Tibial nerve (tissue), 4 donors: ENCODE measurements around the gene CCDC149. TPM values are rescaled to one million over a fixed set of nuclear protein-coding genes. Genes with fewer than 3 reads are reported as not detected.

Experiments
- DNase-seq, 2 donors: peaks; one replicate each; pipeline ENCODE4 v3.0.0-alpha.2; 2019; ENCODE audit warnings: low spot score in 2 of 2
- H3K27ac ChIP-seq, 4 donors: fragments of 200-600 bp; sonication (generic) in 3 of 4; one replicate each; pipeline ENCODE4 v1.5.1; 2017 to 2019; ENCODE audit warnings: mild to moderate bottlenecking in 1 of 4
- H3K27me3 ChIP-seq, 2 donors: fragments of 200-600 bp; sonication (generic) in 1 of 2; one replicate each; pipeline versions ENCODE4 v1.5.1 to v1.6.0; 2017 to 2019
- H3K36me3 ChIP-seq, 3 donors: fragments of 200-600 bp; sonication (generic); one replicate each; pipeline ENCODE4 v1.5.1; 2018 to 2019
- H3K4me1 ChIP-seq, 4 donors: fragments of 200-600 bp; sonication (generic) in 3 of 4; one replicate each; pipeline ENCODE4 v1.5.1; 2017 to 2019
- H3K4me3 ChIP-seq, 4 donors: fragments of 200-600 bp; sonication (generic) in 3 of 4; one replicate each; pipeline ENCODE4 v1.5.1; 2017 to 2019; ENCODE audit warnings: mild to moderate bottlenecking in 1 of 4, moderate library complexity in 1 of 4
- H3K9me3 ChIP-seq, 4 donors: fragments of 200-600 bp; sonication (generic) in 3 of 4; one replicate each; pipeline ENCODE4 v1.5.1; 2017 to 2019
- EP300 ChIP-seq, 2 donors: sonication (generic); formaldehyde crosslinking; IDR thresholded peaks; one replicate each; pipeline ENCODE4 v1.6.1; 2017; ENCODE audit warnings: antibody characterized with exemption in 2 of 2, mild to moderate bottlenecking in 1 of 2
- POLR2A ChIP-seq, 2 donors: fragments of 450-650 bp; IDR thresholded peaks; one replicate each; pipeline ENCODE4 v1.6.1; 2017; ENCODE audit warnings: antibody characterized with exemption in 2 of 2, mild to moderate bottlenecking in 2 of 2, moderate library complexity in 2 of 2
- WGBS, 2 donors: methylation state at CpG; one replicate each; pipeline ENCODE4 v1.1.5; 2018; 5-methylcytosine and 5-hydroxymethylcytosine counted together
- total RNA-seq, 4 donors: library from RNA; depleted of rRNA; stranded (reverse); fragments of >200 nt; gene quantifications; one replicate each; pipeline ENCODE4 v1.1.0, GENCODE V29; 2016
- TF ChIP-seq, protein P1 (sequence below), 5 experiments: fragments of 200-600 bp in 3 of 5; fragments of 450-650 bp in 2 of 5; sonication (generic) in 3 of 5; IDR thresholded peaks; one replicate each; pipeline ENCODE4 v1.5.1; 2016 to 2019; ENCODE audit warnings: antibody characterized with exemption in 5 of 5, mild to moderate bottlenecking in 3 of 5, moderate library complexity in 2 of 5

Gene CCDC149
- total RNA-seq, 4 donors from 2014 or later = 12.2 to 31.2 (median 15.3) TPM

DNA sequence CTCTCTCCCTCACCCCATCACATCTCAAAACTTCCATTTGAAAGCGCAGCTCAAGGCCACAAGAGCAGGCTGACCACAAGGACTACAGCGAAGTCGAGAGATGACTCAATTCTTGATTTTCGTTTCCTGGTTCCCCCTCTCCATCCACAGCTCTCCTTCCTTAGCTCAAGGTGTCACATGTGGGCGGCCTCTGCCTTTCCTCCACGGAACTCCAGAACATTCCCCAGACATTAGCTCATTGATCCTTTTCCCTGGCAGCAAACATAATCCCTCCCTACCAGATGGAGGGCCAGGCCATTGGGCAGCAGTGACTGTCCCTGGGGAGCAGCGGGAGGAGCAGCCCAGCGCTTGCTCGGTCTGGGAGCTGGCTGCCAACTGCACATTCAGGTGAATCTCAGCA is 56.3 kb downstream of the CCDC149 start:
- no peaks in the 10 kb centered on the region for H3K27me3 ChIP-seq
- no peaks in the 10 kb centered on the region for H3K9me3 ChIP-seq
- TF ChIP-seq POLR2A (IDR thresholded peaks at IDR 0.05) = no peak
- TF ChIP-seq, protein P1, sequence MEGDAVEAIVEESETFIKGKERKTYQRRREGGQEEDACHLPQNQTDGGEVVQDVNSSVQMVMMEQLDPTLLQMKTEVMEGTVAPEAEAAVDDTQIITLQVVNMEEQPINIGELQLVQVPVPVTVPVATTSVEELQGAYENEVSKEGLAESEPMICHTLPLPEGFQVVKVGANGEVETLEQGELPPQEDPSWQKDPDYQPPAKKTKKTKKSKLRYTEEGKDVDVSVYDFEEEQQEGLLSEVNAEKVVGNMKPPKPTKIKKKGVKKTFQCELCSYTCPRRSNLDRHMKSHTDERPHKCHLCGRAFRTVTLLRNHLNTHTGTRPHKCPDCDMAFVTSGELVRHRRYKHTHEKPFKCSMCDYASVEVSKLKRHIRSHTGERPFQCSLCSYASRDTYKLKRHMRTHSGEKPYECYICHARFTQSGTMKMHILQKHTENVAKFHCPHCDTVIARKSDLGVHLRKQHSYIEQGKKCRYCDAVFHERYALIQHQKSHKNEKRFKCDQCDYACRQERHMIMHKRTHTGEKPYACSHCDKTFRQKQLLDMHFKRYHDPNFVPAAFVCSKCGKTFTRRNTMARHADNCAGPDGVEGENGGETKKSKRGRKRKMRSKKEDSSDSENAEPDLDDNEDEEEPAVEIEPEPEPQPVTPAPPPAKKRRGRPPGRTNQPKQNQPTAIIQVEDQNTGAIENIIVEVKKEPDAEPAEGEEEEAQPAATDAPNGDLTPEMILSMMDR (IDR thresholded peaks at IDR 0.05) = no peak
- no peak for TF ChIP-seq EP300 (IDR thresholded peaks at IDR 0.05)
- WGBS, 2 donors = 78 to 79% methylated on average over 9 of the region's 9 CpGs
- DNase-seq = no peak
- no peak overlapping the region for H3K4me3 ChIP-seq
- peaks cover 0 to 63% (median 6%) of the 10 kb centered on the region in 4 donors for H3K4me1 ChIP-seq
- H3K27ac ChIP-seq = peak overlapping the region in 2 of 4 donors; percentile 55 to 83
- H3K36me3 ChIP-seq = peaks cover 0 to 3% (median 0%) of the 10 kb centered on the region in 3 donors

DNA sequence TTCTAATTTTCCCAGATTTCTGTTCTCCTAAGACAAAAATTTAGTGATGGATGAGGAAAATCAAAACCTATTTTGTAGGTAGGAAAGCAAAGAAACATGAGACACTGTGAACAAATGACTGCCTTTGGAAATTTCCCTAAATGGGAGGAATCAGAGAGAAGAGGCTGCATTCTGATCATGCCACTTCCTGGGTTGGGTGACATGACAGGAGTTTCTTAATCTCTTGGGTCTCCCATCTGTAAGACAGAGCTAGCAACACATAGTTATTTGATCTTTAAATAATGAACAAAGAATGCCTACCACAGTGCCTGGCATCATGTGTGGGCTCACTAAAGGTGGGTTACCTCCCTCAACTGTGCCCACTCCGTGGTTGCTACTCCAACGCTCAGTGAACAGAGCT is 57.1 kb downstream of the CCDC149 start:
- TF ChIP-seq EP300 (IDR thresholded peaks at IDR 0.05) (no peak), POLR2A (IDR thresholded peaks at IDR 0.05) (no peak)
- TF ChIP-seq, protein P1 (IDR thresholded peaks at IDR 0.05) = no peak
- peaks cover 0 to 71% (median 13%) of the 10 kb centered on the region in 4 donors for H3K4me1 ChIP-seq
- no peaks in the 10 kb centered on the region for H3K36me3 ChIP-seq
- no peaks in the 10 kb centered on the region for H3K9me3 ChIP-seq
- WGBS, 2 donors = 88 to 97% methylated on average over 2 of the region's 2 CpGs
- H3K4me3 ChIP-seq = no peak overlapping the region
- no peak for DNase-seq
- peak overlapping the region in 1 of 4 donors; percentile 83 for H3K27ac ChIP-seq
- no peaks in the 10 kb centered on the region for H3K27me3 ChIP-seq

DNA sequence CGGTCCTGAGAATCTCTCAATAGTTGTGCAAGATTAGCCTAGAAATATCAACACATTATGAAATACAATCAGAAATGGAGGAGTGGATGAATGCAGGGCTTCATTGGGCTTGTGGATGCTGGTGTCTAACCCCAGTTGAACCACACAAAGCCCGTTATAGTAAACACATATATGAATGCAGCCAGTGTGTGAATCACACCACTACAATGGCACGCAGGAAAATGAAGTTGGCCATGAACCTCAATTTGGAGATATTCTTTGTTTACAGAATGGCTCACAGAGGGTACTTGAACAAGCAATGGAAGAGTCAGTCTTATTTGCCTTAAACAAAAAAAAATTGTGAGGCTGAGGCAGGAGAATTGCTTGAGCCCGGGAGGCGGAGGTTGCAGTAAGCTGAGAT is 59.7 kb downstream of the CCDC149 start:
- DNase-seq = no peak
- Histone ChIP-seq H3K4me1 (peaks cover 0 to 79% (median 16%) of the 10 kb centered on the region in 4 donors), H3K36me3 (no peaks in the 10 kb centered on the region), H3K27ac (peak overlapping the region in 3 of 4 donors; percentile 12 to 83 (median 40)), H3K4me3 (no peak overlapping the region), H3K27me3 (no peaks in the 10 kb centered on the region), H3K9me3 (no peaks in the 10 kb centered on the region)
- WGBS, 2 donors = 54 to 64% methylated on average over 5 of the region's 5 CpGs
- TF ChIP-seq, protein P1 (IDR thresholded peaks at IDR 0.05) = no peak
- TF ChIP-seq EP300 (IDR thresholded peaks at IDR 0.05) = peak in 1 of 2 donors; percentile 77

DNA sequence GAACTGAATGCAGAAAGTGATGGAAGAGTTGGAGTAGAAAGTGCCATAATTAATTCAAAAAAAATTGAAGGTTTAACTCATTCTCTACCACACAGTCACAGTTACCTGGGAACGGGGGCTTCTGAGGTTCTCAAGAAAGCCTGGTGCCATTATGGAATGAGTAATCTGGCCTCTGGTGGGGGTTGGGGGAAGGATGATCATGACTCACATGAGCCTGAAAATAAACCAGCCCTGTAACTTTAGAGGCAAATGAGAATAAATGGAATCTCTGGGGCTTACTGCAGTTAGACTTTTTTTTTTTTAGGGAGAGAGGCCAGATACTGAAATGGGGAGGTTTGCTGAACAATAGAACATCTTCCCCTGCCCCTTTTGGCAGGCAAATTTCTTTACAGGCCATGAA is 62.2 kb downstream of the CCDC149 start:
- WGBS, 2 donors = 68 to 75% methylated on average over 1 of the region's 1 CpG
- Histone ChIP-seq H3K36me3 (peaks cover 0 to 11% (median 0%) of the 10 kb centered on the region in 3 donors), H3K4me3 (no peak overlapping the region), H3K27me3 (no peaks in the 10 kb centered on the region), H3K9me3 (no peaks in the 10 kb centered on the region), H3K27ac (peak overlapping the region in 3 of 4 donors; percentile 21 to 78 (median 73)), H3K4me1 (peaks cover 0 to 59% (median 12%) of the 10 kb centered on the region in 4 donors)
- TF ChIP-seq EP300 (IDR thresholded peaks at IDR 0.05) (no peak), POLR2A (IDR thresholded peaks at IDR 0.05) (no peak)
- TF ChIP-seq, protein P1 (IDR thresholded peaks at IDR 0.05) = no peak
- peak in 1 of 2 donors; percentile 44 for DNase-seq

DNA sequence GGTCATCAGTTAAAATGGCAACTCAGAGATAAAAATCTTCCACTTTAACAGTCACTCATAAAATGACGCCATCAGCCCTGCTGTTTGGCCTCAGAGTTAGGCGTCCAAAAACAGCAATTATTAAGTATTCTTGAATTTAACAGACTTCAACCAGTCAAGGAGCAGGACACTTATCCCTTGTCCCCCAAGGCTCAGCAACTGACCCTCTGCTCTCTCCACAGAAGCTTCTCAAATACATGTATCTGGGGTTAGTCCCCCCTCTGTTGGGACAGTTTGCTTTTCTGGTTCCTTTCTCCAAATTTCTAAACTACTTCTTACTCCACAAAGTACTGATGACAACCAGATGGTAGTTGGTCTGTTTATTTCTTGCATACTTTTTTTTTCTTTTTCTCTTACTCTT is 63.1 kb downstream of the CCDC149 start:
- peaks cover 0 to 55% (median 12%) of the 10 kb centered on the region in 4 donors for H3K4me1 ChIP-seq
- H3K9me3 ChIP-seq = no peaks in the 10 kb centered on the region
- TF ChIP-seq EP300 (IDR thresholded peaks at IDR 0.05) (peak in 1 of 2 donors; percentile 23), POLR2A (IDR thresholded peaks at IDR 0.05) (no peak)
- TF ChIP-seq, protein P1 (IDR thresholded peaks at IDR 0.05) = no peak
- peaks cover 0 to 13% (median 0%) of the 10 kb centered on the region in 3 donors for H3K36me3 ChIP-seq
- DNase-seq = peak in 1 of 2 donors; percentile 13
- peak overlapping the region in 3 of 4 donors; percentile 12 to 73 (median 16) for H3K27ac ChIP-seq
- H3K27me3 ChIP-seq = no peaks in the 10 kb centered on the region
- 55 to 71% methylated on average over 2 of the region's 2 CpGs for WGBS, 2 donors
- no peak overlapping the region for H3K4me3 ChIP-seq
